G401 (cell line): ENCODE data around the gene TMEM120B. TPM values are rescaled to one million over a fixed set of nuclear protein-coding genes. Genes with fewer than 3 reads are reported as not detected.

ENCODE experiments used
- DNase-seq: peaks from one replicate; pipeline ENCODE4 v3.0.0-alpha.2; 2015; ENCODE audit warnings: low spot score
- in situ Hi-C: cut with HindIII; loops from 2 replicates; pipeline ENCODE4 v1.10.0; 2016; ENCODE audit warnings: low sequenced_read_pairs, mixed read lengths
- total RNA-seq: library from RNA; depleted of rRNA; stranded (reverse); fragments of >200 nt; shearing (Covaris generic); gene quantifications from 2 replicates; pipeline ENCODE4 v1.2.3, GENCODE V29; 2014

The TMEM120B gene
- total RNA-seq, 1 experiment from 2014 or later = 27.9 TPM

DNA sequence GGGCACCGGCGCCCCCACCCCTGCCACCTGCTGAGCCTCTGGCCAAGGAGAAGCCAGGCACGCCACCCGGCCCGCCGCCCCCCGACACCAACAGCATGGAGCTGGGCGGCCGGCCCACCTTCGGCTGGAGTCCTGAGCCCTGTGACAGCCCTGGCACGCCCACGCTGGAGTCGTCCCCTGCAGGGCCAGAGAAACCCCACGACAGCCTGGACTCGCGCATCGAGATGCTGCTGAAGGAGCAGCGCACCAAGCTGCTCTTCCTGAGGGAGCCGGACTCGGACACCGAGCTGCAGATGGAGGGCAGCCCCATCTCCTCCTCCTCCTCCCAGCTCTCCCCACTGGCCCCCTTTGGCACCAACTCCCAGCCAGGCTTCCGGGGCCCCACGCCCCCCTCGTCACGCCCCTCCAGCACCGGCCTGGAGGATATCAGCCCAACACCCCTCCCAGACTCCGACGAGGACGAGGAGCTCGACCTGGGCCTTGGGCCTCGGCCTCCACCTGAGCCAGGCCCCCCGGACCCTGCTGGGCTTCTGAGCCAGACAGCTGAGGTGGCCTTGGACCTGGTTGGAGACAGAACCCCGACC, 97.8 kb downstream of the TMEM120B start:
- DNase-seq = no peak
- in situ Hi-C loops = no loop called here

DNA sequence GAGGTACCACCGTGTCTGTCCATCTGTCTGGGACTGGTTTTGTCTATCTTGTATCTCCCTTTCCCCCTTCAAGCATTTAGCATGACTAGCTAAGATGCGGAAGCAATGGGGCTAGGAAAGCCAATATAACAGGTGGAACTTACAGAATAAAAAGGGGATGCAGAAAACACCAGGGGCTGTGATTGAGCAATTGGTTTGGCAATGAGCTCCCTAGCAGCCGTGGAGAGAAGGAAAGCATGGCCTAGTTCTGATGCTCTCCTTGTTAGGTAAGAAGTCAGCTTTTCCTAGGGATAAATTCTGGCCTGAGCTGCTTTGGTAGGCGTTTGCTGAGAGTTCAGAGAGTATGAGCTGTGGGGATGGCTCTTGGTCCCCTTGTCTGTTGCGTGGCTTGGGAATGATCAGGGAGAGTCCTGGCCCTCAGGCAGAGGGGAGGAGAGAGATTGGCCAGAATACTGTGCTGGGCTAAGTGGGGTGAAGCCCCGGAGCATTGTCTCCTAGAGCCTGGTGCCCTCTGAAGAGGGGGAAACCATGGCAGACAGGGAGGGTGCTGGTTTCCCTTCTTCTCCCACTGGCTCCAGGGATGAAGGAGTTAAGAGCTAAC, 98.4 kb downstream of the TMEM120B start:
- in situ Hi-C loops = no loop called here
- no peak for DNase-seq

DNA sequence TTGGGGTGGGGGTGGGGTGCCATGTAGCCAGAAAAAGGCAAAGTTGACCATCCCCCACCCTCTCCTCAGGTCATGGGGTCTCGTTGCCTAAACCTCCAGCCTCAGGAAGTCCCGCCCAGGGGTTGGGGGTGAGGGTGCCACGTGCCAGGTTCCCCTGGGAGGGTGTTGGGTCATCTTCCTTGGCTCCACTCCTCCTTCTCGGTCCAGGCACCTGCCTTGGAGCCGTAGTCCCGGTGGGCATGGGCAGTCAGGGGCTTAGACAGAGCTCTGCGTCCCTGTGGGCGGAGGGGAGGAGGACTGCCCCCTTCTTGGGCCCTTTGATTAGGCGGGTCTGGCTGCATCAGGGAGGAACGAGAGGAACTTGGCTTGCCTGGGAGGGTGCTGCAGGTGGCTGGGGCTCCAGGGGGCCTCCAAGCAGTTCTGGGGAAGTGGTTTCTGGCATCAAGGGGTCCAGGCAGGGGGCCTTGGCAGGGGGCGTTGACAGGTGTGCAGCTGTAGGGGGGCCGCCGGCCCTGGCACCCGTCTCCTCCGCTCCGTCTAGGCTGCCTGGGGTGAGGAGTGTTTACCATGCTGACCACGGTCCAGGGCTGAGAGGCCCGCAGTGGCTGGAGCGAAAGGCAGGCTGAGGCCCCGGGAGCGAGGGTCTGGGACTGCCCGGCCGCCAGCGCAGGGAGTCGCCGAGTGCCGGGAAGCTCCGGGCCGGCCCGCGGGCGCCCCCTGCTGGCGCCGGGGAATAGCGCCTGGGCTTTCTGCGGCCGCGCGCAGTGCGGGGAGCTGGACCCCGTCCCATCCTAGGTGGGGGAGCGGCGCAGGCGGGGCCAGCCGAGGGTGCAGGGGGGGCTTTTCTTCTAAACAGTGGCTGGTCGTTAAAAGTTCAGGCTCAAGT, 99.1 kb downstream of the TMEM120B start:
- in situ Hi-C loops = no loop called here
- DNase-seq = peak; percentile 72

DNA sequence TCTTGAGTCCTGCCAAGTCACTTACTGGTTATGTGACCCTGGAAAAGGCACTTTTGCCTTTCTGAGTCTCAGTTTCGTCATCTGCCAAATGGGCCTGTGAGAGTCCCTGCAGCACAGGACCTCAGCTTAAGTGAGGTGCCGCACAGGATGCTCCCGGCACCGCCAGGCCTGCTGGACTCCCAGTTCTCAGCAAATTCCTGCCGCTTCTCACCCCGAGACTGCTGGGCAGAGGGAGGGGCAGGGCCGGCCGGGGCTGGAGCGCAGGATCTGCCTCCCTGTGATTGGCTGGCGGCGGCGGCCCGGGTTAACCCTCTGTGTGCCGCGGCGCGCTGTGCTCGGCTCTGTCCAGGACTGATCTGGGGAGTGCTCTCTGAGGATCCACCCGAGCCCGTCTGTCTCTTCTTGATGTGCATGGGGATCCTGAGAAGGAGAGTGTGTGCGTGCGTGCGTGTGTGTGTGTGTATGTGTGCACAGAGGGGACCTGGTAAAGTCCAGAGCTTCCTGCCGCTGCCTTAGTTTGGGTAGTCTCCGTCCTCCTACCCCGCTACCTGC, 99.8 kb downstream of the TMEM120B start:
- in situ Hi-C loops = no loop called here
- DNase-seq = peak; percentile 87

DNA sequence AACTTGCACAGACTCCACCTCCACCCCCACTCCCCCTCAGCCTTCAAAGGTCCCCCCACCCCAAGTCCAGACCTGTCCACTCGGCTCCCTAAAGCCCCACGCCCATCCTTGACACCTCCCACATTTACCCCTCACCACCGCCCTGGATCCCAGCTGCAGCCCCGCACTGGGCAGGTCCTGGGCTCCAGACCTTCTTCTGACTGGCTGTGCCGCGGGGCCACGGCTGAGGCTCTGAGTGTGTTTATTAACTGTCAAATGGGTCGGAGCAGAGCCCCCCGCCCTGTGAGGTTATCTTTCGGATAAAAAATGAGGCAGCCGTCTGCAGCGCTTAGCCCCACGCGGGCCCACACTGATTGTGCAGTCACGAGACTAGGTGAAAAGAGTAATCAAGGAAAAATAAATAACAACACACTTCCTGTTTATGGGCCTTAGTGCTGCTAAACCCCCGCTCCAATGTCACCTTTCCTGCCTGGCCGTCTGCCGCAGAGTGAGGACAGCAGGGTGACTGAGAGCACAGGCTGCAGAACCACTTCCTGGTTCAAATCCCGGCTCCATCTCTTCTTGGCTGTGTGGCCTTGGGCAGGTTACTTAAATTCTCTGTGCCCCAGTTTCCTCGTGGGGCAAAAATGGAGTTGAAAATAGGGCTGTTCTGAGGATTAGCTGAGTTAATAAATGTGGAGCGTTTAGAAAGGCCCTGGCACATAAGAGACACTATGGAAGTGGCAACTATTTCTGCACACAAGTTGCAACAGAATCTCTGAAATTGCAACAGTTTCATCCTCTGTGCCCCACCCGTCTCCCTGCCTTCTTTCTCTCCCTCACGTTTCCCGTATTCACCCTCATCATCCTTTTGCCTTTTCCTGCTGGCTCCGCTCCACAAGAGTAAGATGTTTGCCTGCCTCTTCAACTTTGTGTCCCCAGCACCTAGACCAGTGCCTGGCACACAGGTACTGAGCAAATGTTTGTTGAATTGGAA, 100.7 kb downstream of the TMEM120B start:
- DNase-seq = no peak
- in situ Hi-C loops = no loop called here

DNA sequence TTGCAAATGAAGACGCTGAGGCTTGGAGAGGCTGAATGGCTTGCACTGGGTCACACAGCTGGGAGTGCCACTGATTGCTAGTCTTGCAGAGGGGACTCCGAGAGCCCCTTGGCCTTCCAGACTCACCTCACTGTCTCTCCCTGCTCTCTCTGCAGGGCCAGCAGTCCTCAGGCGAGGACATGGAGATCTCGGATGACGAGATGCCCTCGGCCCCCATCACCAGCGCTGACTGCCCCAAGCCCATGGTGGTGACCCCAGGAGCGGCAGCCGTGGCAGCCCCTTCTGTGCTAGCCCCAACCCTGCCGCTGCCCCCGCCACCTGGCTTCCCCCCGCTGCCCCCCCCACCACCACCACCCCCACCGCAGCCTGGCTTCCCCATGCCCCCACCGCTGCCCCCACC, 101.4 kb downstream of the TMEM120B start:
- in situ Hi-C loops = no loop called here

DNA sequence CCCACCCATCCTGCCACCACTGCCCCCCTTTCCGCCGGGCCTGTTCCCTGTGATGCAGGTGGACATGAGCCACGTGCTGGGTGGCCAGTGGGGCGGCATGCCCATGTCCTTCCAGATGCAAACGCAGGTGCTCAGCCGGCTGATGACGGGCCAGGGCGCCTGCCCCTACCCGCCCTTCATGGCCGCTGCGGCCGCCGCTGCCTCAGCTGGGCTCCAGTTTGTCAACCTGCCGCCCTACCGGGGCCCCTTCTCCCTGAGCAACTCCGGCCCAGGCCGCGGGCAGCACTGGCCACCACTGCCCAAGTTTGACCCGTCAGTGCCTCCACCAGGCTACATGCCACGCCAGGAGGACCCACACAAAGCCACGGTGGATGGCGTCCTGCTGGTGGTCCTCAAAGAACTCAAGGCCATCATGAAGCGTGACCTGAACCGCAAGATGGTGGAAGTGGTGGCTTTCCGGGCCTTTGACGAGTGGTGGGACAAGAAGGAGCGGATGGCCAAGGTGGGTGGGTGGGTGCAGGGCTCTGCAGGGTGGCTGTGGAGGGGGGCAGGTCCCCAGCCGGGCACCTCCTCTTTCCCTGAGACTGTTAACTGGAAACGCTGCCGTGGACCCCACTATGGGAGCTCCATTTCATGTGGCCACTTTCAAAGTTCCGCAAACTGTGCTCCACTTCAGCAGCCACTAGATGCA, 102.0 kb downstream of the TMEM120B start:
- in situ Hi-C loops = no loop called here
- DNase-seq = no peak

More for the DNA sequence above, 101.4 kb downstream of the TMEM120B start:
- DNase-seq = no peak

DNA sequence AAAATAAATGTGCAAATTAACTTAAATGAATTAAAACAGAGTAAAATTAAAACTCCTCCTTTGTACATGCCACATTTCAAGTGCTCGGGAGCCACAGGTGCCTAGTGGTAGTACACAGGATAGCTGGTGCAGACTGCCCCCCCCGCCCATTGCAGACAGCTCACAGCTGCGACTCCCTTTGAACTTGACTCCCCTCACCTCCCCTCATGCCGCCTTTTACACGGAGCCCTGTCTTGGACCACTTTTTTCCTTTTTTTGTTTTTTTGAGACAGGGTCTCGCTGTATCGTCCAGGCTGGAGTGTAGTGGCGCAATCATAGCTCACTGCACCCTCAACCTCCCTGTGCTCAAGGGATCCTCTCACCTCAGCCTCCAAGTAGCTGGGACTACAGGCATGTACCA, 102.7 kb downstream of the TMEM120B start:
- in situ Hi-C loops = no loop called here

DNA sequence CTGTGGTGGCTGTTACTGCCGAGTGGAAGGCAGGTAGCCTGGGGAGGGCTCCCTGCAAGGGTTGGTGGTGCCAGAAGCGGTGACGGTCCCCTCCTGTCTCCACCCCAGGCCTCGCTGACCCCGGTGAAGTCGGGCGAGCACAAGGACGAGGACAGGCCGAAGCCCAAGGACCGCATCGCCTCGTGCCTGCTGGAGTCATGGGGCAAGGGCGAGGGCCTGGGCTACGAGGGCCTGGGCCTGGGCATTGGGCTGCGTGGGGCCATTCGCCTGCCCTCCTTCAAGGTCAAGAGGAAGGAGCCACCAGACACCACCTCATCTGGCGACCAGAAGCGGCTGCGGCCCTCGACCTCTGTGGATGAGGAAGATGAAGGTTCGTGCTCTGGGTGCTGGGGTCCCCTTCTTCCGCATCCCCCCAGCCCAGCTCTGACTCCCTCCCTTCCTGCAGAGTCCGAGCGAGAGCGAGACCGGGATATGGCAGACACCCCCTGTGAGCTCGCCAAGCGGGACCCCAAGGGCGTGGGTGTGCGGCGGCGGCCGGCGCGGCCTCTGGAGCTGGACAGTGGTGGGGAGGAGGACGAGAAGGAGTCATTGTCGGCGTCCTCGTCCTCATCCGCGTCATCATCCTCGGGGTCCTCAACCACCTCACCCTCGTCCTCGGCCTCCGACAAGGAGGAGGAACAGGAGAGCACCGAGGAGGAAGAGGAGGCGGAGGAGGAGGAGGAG, 104.5 kb downstream of the TMEM120B start:
- no peak for DNase-seq
- in situ Hi-C loops = no loop called here

More for the DNA sequence above, 102.7 kb downstream of the TMEM120B start:
- no peak for DNase-seq

DNA sequence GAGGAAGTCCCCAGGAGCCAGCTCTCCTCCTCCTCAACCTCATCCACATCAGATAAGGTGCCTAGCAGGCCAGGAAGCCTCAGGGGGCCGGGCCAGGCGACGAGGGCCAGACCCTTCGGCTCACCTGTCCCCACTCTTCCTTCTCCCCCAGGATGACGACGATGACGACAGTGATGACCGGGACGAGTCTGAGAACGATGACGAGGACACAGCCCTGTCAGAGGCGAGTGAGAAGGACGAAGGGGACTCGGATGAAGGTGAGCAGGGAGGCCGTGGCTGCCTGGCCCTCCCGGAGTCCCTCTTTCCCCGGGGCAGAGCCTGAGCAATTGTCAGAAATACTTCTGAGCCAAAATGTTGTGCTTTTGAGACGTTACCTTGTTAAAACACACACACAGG, 105.1 kb downstream of the TMEM120B start:
- DNase-seq = no peak
- in situ Hi-C loops = no loop called here

DNA sequence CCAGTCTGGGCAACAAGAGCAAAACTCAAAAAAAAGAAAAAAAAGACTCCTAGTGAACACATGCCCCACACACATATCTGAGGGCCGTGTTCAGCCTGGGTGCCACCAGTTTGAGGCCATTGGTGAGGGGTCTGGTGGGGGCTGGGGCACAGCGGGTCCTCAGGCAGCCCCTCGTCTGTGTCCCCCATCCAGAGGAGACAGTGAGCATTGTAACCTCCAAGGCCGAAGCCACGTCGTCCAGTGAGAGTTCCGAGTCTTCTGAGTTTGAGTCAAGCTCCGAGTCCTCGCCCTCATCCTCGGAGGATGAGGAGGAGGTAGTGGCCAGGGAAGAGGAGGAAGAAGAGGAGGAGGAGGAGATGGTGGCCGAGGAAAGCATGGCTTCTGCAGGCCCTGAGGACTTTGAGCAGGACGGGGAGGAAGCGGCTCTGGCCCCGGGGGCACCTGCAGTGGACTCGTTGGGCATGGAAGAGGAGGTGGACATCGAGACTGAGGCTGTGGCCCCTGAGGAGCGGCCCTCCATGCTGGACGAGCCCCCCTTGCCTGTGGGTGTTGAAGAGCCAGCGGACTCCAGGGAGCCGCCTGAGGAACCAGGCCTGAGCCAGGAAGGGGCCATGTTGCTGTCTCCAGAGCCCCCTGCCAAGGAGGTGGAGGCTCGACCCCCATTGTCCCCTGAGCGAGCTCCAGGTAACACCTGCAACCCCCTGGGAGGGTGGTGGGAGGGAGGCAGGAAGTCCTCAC, 106.8 kb downstream of the TMEM120B start:
- in situ Hi-C loops = no loop called here
- no peak for DNase-seq

DNA sequence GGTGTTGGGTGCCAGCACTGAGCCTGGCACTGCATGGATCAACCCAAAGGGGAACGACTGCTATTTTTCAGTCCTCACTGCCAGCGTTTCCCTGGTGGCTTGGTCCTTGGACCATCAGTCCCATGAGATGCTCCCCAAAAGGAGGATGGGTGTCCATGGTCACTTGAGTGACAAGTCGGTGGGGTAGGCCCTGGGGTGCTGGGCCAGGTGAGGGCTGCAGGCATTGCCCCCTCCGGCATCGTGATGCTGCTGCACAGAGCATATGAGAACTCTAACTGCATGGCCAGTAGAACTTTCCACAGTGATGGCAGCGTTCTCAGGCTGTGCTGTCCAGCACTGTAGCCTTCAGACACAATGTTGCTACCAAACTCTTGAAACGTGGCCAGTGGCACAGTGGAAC, 107.5 kb downstream of the TMEM120B start:
- in situ Hi-C loops = no loop called here
- DNase-seq = no peak

DNA sequence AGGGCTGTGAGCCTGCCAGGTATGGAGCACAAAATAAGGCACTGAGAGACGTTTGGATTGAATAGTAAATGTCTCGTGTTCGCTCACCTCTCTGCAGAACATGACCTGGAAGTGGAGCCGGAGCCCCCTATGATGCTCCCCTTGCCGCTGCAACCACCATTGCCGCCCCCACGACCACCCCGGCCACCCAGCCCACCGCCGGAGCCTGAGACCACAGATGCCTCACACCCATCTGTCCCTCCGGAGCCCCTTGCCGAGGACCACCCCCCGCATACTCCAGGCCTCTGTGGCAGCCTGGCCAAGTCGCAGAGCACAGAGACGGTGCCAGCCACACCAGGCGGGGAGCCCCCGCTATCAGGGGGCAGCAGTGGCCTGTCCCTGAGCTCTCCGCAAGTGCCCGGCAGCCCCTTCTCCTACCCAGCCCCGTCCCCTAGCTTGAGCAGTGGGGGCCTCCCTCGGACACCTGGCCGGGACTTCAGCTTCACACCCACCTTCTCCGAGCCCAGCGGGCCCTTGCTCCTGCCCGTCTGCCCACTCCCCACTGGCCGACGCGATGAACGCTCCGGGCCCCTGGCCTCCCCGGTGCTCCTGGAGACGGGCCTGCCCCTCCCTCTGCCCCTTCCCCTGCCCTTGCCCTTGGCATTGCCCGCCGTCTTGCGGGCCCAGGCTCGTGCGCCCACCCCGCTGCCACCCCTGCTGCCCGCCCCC, 110.0 kb downstream of the TMEM120B start:
- no peak for DNase-seq

DNA sequence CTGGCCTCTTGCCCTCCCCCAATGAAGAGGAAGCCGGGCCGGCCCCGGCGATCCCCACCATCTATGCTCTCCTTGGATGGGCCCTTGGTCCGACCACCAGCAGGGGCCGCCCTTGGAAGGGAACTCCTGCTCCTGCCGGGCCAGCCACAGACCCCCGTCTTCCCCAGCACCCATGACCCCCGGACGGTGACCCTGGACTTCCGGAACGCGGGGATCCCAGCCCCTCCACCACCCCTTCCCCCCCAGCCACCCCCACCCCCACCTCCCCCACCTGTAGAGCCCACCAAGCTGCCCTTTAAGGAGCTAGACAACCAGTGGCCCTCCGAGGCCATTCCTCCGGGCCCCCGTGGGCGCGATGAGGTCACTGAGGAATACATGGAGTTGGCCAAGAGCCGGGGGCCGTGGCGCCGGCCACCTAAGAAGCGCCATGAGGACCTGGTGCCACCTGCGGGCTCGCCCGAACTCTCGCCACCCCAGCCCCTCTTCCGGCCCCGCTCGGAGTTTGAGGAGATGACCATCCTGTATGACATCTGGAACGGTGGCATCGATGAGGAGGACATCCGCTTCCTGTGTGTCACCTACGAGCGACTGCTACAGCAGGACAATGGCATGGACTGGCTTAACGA, 110.7 kb downstream of the TMEM120B start:
- DNase-seq = no peak
- in situ Hi-C loops = no loop called here

More for the DNA sequence above, 110.0 kb downstream of the TMEM120B start:
- in situ Hi-C loops = no loop called here

DNA sequence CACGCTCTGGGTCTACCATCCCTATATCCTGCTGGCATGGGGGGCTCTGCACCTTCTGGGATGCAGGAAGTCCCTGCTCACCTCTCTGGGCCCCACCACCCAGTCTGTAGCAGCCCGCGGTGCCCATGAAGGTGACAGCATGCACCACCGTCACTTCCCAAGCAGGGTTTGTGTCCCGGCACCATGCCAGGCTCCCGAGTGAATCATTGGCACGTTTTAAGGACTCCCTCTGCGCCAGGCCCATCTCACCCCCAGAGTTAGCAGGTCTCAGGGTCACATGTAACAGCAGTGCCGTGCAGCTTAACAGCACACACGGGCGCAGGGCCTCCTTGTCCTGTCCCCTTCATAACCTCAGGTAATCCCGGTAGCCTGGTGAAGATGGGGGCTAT, 111.2 kb downstream of the TMEM120B start:
- DNase-seq = no peak
- in situ Hi-C loops = no loop called here

DNA sequence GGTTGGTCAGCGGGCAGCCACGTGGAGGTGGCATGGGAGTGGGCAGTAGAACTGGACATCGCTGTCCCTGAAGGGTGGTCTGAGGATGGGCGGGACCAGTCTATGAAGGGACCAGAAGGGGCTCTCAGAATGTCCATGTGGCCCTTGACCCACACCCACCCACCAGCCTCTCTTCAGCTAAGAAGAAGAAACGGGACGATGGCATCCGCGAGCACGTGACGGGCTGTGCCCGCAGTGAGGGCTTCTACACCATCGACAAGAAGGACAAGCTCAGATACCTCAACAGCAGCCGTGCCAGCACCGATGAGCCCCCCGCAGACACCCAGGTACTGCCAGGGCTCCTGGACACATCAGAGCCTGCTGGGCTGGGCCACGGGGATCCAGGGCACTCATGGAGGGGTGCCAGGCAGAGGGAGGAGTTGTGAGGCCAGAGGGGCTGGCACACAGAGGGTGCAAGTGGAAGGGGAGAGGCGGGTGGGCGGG, 112.5 kb downstream of the TMEM120B start:
- in situ Hi-C loops = no loop called here
- no peak for DNase-seq
